ENCODE data around the gene MYL3.
"Not testable (repeated sequence)": the region's sequence is repeated elsewhere in the genome, so short reads cannot be mapped to it uniquely, and the experiment has no call there.

MYL3 gene

DNA sequence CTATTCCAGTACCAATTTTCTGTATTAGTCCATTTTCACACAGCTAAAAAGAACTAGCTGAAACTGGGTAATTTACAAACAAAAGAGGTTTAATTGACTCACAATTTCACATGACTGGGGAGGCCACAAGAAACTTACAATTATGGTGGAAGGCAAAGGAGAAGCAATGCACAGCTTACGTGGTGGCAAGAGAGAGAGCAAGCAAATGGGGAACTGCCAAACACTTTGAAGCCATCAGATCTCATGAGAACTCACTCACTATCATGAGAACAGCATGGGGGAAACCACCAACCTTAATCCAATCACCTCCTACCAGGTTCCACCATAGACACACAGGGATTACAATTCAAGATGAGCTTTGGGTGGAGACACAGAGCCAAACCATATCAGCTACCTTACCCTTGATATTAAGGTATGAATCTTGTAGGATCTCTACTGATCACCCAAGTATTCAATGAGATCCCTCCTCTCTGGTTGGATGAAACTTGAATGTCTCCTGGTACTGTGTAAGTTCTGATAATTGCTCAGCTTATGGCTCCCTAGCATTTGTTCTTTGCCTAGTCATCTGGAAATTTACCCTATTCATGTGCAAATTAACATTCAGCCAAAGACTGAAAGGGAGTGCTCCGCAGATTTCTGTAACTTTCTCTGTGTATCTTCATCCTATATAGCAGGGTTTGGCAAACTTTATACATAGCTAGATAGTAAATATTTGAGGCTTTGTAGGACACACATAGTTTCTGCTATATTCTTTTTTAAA is 38.9 kb downstream of the MYL3 start:
- DNase-seq (ENCODE audit: low spot score): no peak

DNA sequence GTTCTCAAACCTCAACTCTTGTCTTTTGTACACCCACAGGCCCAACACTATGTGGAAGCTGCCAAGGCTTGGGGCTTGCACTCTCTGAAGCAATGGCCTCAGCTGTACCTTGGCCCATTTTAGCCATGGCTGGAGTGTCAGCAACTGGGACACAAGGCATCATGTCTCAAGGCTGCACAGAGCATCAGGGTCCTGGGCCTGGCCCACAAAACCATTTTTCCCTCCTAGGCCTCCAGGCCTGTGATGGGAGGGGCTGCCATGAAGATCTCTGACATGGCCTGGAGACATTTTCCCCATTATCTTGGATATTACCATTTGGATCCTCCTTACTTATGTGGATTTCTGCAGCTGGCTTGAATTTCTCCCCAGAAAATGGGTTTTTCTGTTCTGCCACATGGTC is 39.9 kb downstream of the MYL3 start:
- not testable (repeated sequence) for DNase-seq (ENCODE audit: low spot score)

DNA sequence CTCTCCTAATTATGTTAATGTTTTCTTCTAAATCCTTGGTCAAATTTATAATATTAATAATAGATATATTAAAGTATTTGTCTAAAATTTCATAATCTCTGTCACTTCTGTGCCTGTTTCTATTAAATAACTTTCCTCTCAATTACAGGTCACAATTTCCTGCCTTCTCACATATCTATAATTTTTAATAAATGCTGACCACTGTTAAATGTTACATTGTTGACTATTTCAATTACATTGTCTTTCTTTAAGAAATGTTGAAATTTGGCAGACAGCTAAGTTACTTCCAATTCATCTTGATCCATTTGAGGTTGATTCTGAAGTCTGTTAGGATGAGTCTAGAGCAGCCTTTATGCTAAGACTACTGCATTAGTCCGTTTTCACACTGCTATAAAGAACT is 41.7 kb downstream of the MYL3 start:
- no peak for DNase-seq (ENCODE audit: low spot score)

DNA sequence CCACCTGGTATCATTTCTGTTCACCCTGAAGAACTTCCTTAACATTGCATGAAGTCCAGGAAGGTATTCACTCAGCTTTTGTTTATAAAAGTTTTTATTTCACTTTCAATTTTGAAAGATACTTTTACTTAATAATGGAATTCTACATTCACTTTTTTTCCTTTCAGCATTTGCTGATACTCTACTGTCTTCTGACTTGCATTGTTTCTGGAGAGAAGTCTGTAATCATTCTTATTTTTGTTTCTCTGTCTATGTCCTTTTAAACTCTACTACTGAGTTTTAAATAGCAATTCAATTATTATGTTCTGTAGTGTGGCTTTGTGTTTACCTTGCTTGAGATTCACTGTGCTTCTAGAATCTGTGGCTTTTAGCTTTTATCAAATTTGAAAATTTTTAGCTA is 42.4 kb downstream of the MYL3 start:
- no peak for DNase-seq (ENCODE audit: low spot score)

DNA sequence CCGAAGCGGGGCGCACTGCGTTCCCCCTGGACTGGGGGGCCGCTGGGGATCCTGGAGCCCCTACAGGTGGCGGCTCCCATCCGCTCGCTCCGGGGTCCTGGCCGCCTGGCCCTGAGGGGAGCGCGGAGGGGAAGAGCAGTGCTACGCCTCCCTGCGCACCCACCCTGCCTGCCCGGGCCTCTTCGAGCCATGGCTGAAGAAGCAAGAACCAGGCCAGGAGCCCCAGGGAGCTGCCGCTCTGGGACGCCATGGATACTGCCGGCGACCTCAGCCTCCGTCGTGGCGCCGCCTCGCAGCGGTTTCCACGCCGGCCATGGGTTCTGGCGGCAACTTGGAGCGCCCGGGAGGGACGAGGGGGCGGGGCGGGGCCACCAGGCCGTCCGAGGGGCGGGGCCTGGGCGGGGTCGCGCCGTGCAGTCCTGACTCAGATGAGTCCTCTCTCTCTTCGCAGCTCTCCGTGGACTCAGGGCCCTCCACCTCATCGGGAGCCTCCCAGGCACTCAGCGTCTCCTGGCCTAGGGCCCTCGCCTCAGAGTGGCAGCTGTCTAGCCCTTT is 50.9 kb downstream of the MYL3 start:
- DNase-seq (ENCODE audit: low spot score): peak; percentile 25

DNA sequence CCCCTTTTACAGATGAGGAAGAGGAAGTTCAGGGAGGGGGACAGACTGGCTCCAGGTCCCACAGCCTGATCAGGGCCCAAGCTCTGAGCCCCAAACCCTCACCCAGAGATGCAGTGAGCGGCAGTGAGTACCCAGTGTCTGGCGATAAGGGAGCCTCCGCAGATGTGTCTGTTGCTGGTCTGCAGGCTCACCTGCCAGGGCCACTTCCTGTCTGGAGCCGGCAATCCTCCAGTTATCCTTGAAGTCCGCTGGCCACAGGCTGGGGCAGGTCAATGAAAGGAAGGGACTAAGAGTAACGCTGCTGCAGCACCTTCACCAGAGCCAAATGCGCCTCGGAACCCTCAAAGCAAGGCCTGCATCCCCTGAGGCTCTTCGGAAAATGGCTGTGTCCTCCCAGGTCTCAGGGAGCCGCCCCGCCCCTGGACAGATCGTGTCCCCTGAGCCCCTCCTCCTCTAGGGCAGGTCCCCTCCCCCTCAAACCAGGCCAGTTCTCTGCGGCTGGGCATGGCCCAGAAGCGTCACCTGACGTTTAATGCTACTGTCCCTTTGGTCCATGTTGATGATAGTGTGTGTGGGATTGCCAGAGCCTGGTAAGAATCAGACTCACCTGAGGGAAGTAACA is 51.5 kb downstream of the MYL3 start:
- DNase-seq (ENCODE audit: low spot score): no peak

DNA sequence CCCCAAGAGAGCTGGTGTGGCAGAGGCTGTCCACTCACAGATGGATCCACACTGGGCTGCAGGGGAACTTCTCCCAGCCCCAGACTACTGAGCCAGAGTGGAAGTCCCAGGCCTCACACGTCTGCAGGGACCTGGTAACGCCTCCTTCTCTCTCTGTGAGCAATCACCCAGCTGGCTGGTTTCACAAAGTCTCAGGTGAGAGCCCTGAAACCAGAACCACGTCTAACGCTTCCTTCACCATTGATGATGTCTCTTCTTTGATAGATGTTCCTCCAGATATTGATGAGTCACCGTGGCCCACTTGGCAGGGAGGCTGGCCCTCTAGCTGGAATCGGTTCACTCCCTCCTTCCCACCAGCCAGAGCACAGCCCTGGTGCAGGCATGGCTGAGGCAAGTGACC is 54.5 kb downstream of the MYL3 start:
- not testable (repeated sequence) for DNase-seq (ENCODE audit: low spot score)
